GM13977 (cell line): ENCODE data around the gene CCNY.

ENCODE experiments used
- DNase-seq: peaks from one replicate; pipeline ENCODE4 v3.0.0; 2012; ENCODE audit warnings: low spot score
- CTCF ChIP-seq: IDR thresholded peaks from 2 replicates; pipeline ENCODE4 v1.5.1; 2012; ENCODE audit warnings: mild to moderate bottlenecking, control low read depth; ENCODE audit not compliant: insufficient read depth; ENCODE audit errors: extremely low read depth, missing control alignments
- in situ Hi-C: fragments of 300-500 bp; cut with MboI; formaldehyde crosslinking; loops from one replicate; pipeline ENCODE4 v1.12.0; 2022; ENCODE audit warnings: low sequenced_read_pairs, low pct_unique_long_range_greater_than_20kb, mixed read lengths, inconsistent platforms; ENCODE audit not compliant: unreplicated experiment

Gene CCNY

GRCh38 chr10:35564341-35564968, 228.1 kb downstream of the CCNY start:
- in situ Hi-C loops: loop anchor here (25.0 kb wide), 1 partner anchor 327 kb away; no protein-coding TSS in a partner anchor
- DNase-seq: no peak
- no peak for TF ChIP-seq CTCF

GRCh38 chr10:35565602-35566081, 229.3 kb downstream of the CCNY start:
- in situ Hi-C loops: loop anchor here (25.0 kb wide), 1 partner anchor 328 kb away; no protein-coding TSS in a partner anchor
- no peak for DNase-seq
- TF ChIP-seq CTCF: no peak

- TF ChIP-seq CTCF: no peak
- DNase-seq: no peak
- in situ Hi-C loops: loop anchor here (25.0 kb wide), 1 partner anchor 331 kb away; no protein-coding TSS in a partner anchor
These were observed 231.6 kb downstream of the CCNY start for GRCh38 chr10:35567951-35568350.

- no peak for DNase-seq
- in situ Hi-C loops: loop anchor here (25.0 kb wide), 1 partner anchor 331 kb away; no protein-coding TSS in a partner anchor
- no peak for TF ChIP-seq CTCF
These were observed 232.2 kb downstream of the CCNY start for GRCh38 chr10:35568483-35569015.

- in situ Hi-C loops: loop anchor here (25.0 kb wide), 1 partner anchor 332 kb away; no protein-coding TSS in a partner anchor
- no peak for TF ChIP-seq CTCF
- no peak for DNase-seq
These were observed 232.9 kb downstream of the CCNY start for GRCh38 chr10:35569111-35569707.

GRCh38 chr10:35569836-35570235, 233.5 kb downstream of the CCNY start:
- TF ChIP-seq CTCF: no peak
- no peak for DNase-seq
- in situ Hi-C loops: loop anchor here (25.0 kb wide), 1 partner anchor 333 kb away; no protein-coding TSS in a partner anchor
